ENCODE data around the gene ZSCAN30. TPM values are rescaled to one million over a fixed set of nuclear protein-coding genes. Genes with fewer than 3 reads are reported as not detected.

Gene ZSCAN30
- total RNA-seq, 2 donors from 2014 or later: 22.2 to 25.6 TPM

DNA sequence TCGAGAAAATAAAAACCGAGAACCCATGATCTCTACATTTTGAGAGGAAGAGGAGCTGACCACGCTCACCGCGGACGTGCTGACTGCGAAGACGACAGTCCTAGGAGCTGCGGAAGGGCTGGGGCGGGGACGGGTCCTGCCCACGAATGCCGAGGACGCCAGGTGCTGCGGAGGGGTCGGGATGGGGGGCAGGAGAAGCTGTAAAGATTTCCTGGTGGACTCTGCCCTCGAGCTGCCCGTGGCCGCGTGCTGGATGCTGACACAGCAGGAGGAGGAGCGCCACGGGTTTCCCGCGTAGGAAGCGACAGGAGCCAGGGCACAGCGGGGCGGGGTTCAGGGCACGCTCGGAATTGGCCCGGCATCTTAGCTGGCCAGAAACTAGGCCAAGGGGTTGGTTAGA lies 22.2 kb downstream of the ZSCAN30 start:
- H3K9me3 Mint-ChIP-seq: peaks cover 13% of the 10 kb centered on the region
- ATAC-seq: no peak
- H3K27me3 Mint-ChIP-seq: no peaks in the 10 kb centered on the region
- peak overlapping the region; percentile 96 for H3K4me3 Mint-ChIP-seq
- peak overlapping the region; percentile 84 to 96 for H3K27ac Mint-ChIP-seq
- DNase-seq (ENCODE audit: low spot score): no peak
- H3K36me3 Mint-ChIP-seq: peaks cover 16% of the 10 kb centered on the region
- H3K4me1 Mint-ChIP-seq (ENCODE audit: low read depth in 2 of 2): peaks cover 31 to 32% of the 10 kb centered on the region in 2 donors

DNA sequence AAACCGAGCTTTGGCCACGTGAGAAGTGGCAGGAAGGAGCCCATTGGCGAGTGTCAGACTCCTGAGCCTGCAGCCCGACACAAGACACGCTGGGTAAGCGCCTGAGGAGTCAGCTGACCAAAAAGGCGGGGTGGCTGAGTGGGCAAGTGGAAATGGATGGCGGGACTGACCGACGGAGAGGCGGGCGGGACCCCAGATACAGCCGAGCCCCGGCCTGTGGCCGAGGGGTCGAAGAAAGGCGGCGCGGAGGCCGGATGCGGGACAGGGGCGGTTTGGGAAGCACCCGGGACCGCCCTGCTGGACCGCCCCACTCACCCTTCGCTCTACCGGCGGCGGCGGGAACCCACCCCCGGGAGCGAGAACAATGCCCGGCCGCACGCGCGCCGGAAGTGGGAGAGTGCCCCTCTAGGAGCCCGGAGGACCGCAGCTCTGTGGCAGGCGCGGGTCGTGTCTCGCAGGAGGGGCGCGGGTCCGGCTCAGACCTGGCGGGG lies 22.8 kb downstream of the ZSCAN30 start:
- no peaks in the 10 kb centered on the region for H3K27me3 Mint-ChIP-seq
- H3K9me3 Mint-ChIP-seq: peaks cover 13% of the 10 kb centered on the region
- H3K4me1 Mint-ChIP-seq (ENCODE audit: low read depth in 2 of 2): peaks cover 31 to 32% of the 10 kb centered on the region in 2 donors
- H3K27ac Mint-ChIP-seq: peak overlapping the region; percentile 84 to 96
- peaks cover 16% of the 10 kb centered on the region for H3K36me3 Mint-ChIP-seq
- peak overlapping the region; percentile 96 for H3K4me3 Mint-ChIP-seq
- ATAC-seq (peak; percentile 86 to 92), DNase-seq (ENCODE audit: low spot score) (peak; percentile 78)

DNA sequence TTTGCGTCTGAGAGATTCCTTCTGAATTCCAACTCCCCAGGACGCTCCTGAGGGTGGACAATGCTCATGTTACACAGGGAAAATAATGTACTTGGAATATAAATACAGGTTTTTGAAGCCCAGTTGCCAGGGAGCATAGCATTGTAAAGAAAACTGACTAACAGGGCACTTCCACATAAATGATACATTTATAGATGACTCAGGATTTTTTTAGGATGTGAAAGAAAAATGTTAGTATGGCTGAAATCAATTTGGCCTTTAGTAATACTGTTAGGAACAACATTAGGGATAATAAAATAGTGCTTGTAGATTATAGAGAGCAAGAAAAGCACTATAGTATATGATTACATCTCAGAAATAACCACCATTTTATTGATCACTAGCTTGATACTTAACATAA lies 25.6 kb downstream of the ZSCAN30 start:
- Mint-ChIP-seq H3K27me3 (no peaks in the 10 kb centered on the region), H3K4me3 (no peak overlapping the region), H3K27ac (no peak overlapping the region), H3K4me1 (ENCODE audit: low read depth in 2 of 2) (peaks cover 31 to 32% of the 10 kb centered on the region in 2 donors), H3K9me3 (peaks cover 13% of the 10 kb centered on the region), H3K36me3 (peaks cover 21% of the 10 kb centered on the region)
- ATAC-seq: no peak
- DNase-seq (ENCODE audit: low spot score): no peak

DNA sequence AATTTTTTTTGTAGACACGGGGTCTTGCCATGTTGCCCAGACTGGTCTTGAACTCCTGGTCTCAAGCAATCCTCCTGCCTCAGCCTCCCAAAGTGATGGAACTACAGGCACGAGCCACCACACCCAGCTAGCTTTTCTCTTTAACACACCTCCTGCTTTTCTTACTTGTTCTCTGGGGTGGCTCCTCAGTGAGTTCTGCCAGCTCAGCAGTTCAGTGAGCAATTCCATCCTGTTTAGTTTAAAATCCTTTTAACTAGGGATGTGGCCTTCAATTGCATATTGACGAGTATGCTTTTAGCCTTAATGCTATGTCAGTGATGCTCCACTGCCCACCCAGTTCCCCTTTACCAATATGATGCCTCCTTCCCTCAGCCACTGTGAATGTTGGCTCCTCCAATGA lies 33.1 kb downstream of the ZSCAN30 start:
- no peak for ATAC-seq
- peak overlapping the region in 1 of 2 donors; percentile 36 for H3K27ac Mint-ChIP-seq

DNA sequence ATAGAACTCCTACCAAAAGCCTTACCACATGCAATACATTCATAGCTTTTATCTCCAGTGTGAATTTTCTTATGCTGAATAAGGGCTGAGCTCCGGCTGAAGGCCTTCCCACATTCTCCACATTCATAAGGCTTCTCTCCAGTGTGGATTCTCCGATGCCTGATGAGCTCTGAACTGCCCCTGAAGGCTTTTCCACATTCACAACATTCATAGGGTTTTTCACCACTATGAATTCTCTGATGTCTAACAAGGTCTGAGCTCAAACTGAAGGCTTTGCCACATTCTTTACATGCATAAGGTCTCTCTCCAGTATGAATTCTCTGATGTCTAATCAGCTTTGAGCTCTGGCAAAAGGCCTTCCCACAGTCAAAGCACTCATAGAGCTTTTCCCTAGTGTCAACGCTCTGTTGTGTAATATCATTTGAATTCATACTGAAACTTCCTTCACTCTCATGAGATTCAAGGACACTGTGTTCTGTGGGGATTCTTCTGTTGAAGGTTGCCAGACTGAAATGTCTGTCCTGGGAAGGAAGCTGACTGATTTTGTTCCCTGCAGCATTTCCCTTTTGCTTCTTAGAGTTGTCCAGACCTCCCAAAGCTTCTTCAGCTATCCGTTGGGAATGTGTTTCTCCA lies 36.3 kb downstream of the ZSCAN30 start:
- H3K27me3 Mint-ChIP-seq: no peaks in the 10 kb centered on the region
- no peak overlapping the region for H3K27ac Mint-ChIP-seq
- H3K36me3 Mint-ChIP-seq: peaks cover 43% of the 10 kb centered on the region
- H3K4me3 Mint-ChIP-seq: no peak overlapping the region
- no peaks in the 10 kb centered on the region for H3K4me1 Mint-ChIP-seq (ENCODE audit: low read depth in 2 of 2)
- no peak for DNase-seq (ENCODE audit: low spot score)
- H3K9me3 Mint-ChIP-seq: peaks cover 21% of the 10 kb centered on the region
- ATAC-seq: no peak

More for the DNA sequence above, 33.1 kb downstream of the ZSCAN30 start:
- H3K9me3 Mint-ChIP-seq: peaks cover 20% of the 10 kb centered on the region
- H3K4me3 Mint-ChIP-seq: no peak overlapping the region
- H3K4me1 Mint-ChIP-seq (ENCODE audit: low read depth in 2 of 2): no peaks in the 10 kb centered on the region
- DNase-seq (ENCODE audit: low spot score): no peak
- H3K36me3 Mint-ChIP-seq: peaks cover 37% of the 10 kb centered on the region
- H3K27me3 Mint-ChIP-seq: no peaks in the 10 kb centered on the region

DNA sequence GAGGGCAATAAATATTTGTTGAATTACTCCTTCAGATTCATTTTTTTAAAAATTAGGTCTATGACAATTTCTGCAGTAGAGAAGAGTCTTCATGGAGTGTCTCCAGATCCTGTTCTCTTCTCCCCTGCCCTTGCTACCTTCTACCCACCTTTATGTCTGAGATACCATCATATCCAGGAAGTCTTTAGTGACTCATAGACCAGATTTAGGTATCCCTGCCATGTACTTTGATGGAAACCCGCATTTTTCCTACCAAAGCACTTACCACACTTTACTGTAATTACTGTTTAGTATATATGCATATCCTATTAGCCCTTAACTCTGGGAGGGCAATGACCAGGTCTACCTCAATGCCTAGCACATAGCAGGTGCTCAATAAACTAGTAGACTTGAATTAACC lies 37.6 kb downstream of the ZSCAN30 start:
- Mint-ChIP-seq H3K4me1 (ENCODE audit: low read depth in 2 of 2) (peaks cover 0 to 4% of the 10 kb centered on the region in 2 donors), H3K9me3 (peaks cover 21% of the 10 kb centered on the region), H3K36me3 (peaks cover 48% of the 10 kb centered on the region), H3K27ac (no peak overlapping the region), H3K4me3 (no peak overlapping the region), H3K27me3 (no peaks in the 10 kb centered on the region)
- ATAC-seq (no peak), DNase-seq (ENCODE audit: low spot score) (no peak)

DNA sequence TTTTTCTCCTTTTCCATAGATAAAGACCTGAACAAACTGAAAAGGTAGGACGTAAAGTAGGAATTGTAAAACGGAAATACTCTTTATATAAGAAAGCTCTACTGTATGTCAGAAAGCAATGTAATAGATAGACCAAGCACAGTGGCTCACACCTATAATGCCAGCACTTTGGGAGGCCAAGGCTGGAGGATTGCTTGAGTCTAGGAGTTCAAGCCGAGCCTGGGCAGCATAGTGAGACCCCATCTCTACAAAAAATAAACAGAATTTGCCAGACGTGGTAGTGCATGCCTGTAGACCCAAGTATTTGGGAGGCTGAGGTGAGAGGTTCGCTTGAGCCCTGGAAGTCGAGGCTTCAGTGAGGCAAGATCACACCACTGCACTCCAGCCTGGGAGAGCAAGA lies 41.6 kb downstream of the ZSCAN30 start:
- Mint-ChIP-seq H3K4me3 (no peak overlapping the region), H3K9me3 (peaks cover 23% of the 10 kb centered on the region), H3K4me1 (ENCODE audit: low read depth in 2 of 2) (peaks cover 19 to 29% of the 10 kb centered on the region in 2 donors), H3K27me3 (no peaks in the 10 kb centered on the region), H3K27ac (no peak overlapping the region), H3K36me3 (peaks cover 69% of the 10 kb centered on the region)
- ATAC-seq: no peak
- DNase-seq (ENCODE audit: low spot score): no peak

DNA sequence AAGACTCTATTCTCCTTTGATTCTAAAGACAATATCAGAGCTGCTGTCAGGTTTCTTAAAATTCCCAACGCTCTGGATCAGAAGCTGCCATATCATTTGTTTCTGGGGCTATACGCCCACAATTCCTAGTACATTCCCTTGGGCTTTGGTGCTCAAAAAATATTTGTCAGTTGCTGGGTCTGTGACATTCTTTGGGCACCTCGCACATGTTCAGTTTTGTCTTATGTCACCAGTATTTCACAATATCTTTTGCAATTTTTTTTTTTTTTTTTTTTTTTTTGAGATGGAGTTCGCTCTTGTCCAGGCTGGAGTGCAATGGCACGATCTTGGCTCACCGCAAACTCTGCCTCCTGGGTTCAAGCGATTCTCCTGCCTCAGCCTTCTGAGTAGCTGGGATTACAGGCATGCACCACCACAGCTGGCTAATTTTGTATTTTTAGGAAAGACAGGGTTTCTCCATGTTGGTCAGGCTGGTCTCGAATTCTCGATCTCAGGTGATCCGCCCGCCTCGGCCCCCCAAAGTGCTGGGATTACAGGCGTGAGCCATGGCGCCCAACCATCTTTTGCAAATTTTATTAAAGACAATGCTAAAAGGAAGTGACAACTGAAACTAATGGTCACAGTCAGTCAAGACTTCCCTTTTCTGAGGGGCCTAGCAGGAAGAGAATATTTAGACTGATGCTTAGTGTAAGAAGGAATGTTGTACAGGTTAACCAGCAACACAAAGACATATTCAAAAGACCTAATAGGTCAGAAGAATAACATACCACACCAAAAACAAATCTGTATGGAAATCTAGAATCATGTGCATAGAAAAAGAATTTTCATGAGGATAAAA lies 42.4 kb downstream of the ZSCAN30 start:
- Mint-ChIP-seq H3K4me3 (no peak overlapping the region), H3K27ac (no peak overlapping the region), H3K9me3 (peaks cover 20% of the 10 kb centered on the region), H3K36me3 (peaks cover 64% of the 10 kb centered on the region), H3K4me1 (ENCODE audit: low read depth in 2 of 2) (peaks cover 20 to 31% of the 10 kb centered on the region in 2 donors), H3K27me3 (no peaks in the 10 kb centered on the region)
- ATAC-seq (no peak), DNase-seq (ENCODE audit: low spot score) (no peak)

DNA sequence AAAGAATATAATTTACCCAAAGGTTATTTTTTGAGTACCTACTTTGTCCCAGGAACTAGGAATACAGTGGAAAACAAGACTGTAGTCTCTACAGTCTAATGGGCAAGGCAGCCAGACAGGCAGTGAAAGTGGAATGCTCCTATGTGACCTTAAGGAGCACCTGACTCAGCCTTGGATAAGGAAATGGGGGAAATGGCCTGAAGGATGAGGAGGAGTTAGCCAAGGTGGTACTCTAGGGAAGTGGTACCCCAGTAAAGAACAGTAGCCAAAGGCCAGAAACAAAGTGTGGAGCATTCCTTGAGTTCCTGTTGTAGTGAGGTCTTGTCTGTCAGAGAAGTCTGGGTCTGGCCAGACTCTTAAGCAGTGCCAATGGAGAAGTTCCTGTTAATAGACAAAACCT lies 43.2 kb downstream of the ZSCAN30 start:
- Mint-ChIP-seq H3K27ac (peak overlapping the region in 1 of 2 donors; percentile 62), H3K4me3 (no peak overlapping the region), H3K4me1 (ENCODE audit: low read depth in 2 of 2) (peaks cover 20 to 33% of the 10 kb centered on the region in 2 donors), H3K27me3 (no peaks in the 10 kb centered on the region), H3K9me3 (peaks cover 14% of the 10 kb centered on the region), H3K36me3 (peaks cover 60% of the 10 kb centered on the region)
- ATAC-seq (no peak), DNase-seq (ENCODE audit: low spot score) (no peak)

DNA sequence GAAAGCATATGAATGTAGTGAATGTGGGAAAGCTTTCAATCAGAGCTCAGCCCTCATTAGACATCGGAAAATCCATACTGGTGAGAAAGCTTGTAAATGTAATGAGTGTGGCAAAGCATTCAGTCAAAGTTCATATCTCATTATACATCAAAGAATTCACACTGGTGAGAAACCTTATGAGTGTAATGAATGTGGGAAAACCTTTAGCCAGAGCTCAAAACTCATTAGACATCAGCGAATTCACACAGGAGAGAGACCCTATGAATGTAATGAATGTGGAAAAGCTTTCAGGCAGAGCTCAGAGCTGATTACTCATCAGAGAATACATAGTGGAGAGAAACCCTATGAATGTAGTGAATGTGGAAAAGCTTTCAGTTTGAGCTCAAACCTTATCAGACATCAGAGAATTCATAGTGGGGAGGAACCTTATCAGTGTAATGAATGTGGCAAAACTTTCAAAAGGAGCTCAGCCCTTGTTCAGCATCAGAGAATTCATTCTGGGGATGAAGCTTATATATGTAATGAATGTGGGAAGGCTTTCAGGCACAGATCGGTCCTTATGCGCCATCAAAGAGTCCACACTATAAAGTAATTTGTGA lies 44.2 kb downstream of the ZSCAN30 start:
- Mint-ChIP-seq H3K36me3 (peaks cover 53% of the 10 kb centered on the region), H3K9me3 (peaks cover 14% of the 10 kb centered on the region), H3K4me3 (no peak overlapping the region), H3K27me3 (no peaks in the 10 kb centered on the region), H3K4me1 (ENCODE audit: low read depth in 2 of 2) (peaks cover 20 to 36% of the 10 kb centered on the region in 2 donors), H3K27ac (no peak overlapping the region)
- no peak for ATAC-seq
- no peak for DNase-seq (ENCODE audit: low spot score)

DNA sequence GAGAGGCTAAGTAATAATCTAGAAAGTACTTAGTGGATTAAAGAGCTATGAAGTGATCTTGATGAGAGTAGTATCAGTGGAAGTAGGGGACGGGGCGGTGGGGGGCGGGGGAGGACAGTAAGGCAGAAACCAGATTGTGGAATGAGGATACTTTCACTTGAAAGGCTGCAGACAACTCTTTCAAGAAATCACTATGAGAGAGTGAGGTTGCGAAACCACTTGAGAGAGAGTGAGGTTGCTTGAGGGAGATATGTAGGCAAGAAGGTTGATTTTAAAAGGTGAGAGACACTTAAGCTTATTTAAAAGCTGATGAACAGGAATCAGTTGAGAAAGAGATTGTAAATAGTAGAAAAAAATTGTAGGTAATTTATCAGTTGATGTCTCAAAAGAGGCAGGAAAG lies 45.4 kb downstream of the ZSCAN30 start:
- Mint-ChIP-seq H3K4me1 (ENCODE audit: low read depth in 2 of 2) (peaks cover 20 to 36% of the 10 kb centered on the region in 2 donors), H3K27ac (no peak overlapping the region), H3K9me3 (peaks cover 14% of the 10 kb centered on the region), H3K27me3 (no peaks in the 10 kb centered on the region), H3K36me3 (peaks cover 50% of the 10 kb centered on the region), H3K4me3 (no peak overlapping the region)
- DNase-seq (ENCODE audit: low spot score) (no peak), ATAC-seq (no peak)

DNA sequence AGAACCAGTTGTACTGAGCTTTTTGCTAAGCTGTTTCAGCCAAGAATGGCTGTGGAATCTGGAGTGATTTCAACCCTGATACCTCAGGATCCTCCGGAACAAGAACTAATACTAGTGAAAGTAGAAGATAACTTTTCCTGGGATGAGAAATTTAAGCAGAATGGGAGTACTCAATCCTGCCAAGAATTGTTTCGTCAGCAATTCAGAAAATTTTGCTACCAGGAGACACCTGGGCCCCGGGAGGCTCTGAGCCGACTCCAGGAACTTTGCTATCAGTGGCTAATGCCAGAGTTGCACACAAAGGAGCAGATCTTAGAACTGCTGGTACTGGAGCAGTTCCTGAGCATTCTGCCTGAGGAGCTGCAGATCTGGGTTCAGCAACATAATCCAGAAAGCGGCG lies 47.6 kb downstream of the ZSCAN30 start:
- Mint-ChIP-seq H3K36me3 (peaks cover 42% of the 10 kb centered on the region), H3K9me3 (peaks cover 14% of the 10 kb centered on the region), H3K27me3 (no peaks in the 10 kb centered on the region), H3K27ac (no peak overlapping the region), H3K4me1 (ENCODE audit: low read depth in 2 of 2) (peaks cover 20 to 36% of the 10 kb centered on the region in 2 donors), H3K4me3 (no peak overlapping the region)
- DNase-seq (ENCODE audit: low spot score) (no peak), ATAC-seq (no peak)

DNA sequence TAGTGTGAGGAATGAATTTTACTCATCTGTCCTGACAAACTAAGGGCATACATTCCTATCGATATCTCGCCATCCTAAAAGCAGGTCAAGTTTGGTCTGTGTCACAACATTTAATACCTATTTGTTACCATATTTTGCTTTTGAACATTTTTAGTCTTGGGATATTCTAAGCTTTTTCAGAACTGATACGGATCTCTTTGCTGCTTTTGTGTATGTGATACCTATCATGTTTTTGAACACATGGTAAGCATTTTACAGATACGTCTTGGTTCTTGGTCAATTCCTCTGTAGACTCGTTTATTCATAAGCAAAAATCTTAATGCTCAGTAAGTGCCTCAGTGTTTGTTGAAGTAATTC lies 48.6 kb downstream of the ZSCAN30 start:
- H3K4me1 Mint-ChIP-seq (ENCODE audit: low read depth in 2 of 2): peaks cover 18 to 26% of the 10 kb centered on the region in 2 donors
- H3K27me3 Mint-ChIP-seq: no peaks in the 10 kb centered on the region
- H3K9me3 Mint-ChIP-seq: peaks cover 14% of the 10 kb centered on the region
- H3K27ac Mint-ChIP-seq: peak overlapping the region; percentile 97 to 99
- H3K36me3 Mint-ChIP-seq: peaks cover 37% of the 10 kb centered on the region
- DNase-seq (ENCODE audit: low spot score) (no peak), ATAC-seq (no peak)
- H3K4me3 Mint-ChIP-seq: peak overlapping the region; percentile 95

Data from natural killer cell treated with Interleukin-12 subunit alpha and Interleukin-12 subunit beta and Interleukin-15 and Interleukin-18, amount 100 ng/mL, for 72 hours (primary cell).